Activated CD8-positive, alpha-beta memory T cell treated with anti-CD3 and anti-CD28 coated beads, Interleukin-2, amount 50 U/mL, for 24 hours (primary cell): ENCODE measurements around the gene TRAPPC2B.

Experiments used
- DNase-seq: peaks from one replicate; pipeline ENCODE4 v3.0.0-alpha.2; 2020; ENCODE audit errors: extremely low read depth

The TRAPPC2B gene

DNA sequence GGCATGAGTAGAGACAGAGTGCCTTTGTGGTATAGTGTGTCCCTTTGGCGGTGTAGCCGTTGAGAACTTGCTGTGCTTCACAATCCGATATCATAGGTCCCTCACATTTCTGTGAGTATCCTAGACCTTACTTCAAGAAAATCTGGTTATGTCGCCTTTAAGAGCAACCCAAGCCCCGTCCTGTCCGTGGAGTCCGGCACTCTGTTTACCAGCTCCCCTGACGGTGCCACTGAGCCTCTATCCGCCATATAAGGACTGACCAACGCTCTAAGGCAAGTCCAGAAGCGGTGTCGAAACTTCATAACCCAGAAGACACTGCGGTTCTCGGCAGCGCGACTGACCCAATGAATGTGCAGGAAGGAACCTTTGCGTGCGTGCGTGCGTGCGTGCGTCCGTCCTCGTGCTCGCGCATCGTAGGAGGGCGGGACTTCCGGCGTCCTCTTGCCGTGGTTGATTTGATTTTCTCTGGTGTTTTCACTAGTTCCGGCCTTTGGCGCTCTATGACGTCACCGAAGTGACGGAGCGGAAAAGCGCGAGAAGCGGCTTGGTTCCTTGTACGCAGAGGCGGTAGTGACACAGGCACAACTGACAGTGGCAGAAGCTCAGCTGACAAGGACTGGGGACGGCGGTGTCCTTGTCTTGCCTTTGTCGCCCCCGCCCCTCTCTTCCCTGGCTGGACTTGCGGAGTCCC lies at the start of gene TRAPPC2B, which contains the start of gene ZNF547:
TRAPPC2B (plus strand) TSS at position 555 of the 691 bp plus-strand sequence. CDS start 1,283 bp downstream, outside the sequence.
ZNF547 (plus strand) TSS at position 555 of the 691 bp plus-strand sequence. CDS start 5,005 bp downstream, outside the sequence.
- peak; percentile 94 for DNase-seq

DNA sequence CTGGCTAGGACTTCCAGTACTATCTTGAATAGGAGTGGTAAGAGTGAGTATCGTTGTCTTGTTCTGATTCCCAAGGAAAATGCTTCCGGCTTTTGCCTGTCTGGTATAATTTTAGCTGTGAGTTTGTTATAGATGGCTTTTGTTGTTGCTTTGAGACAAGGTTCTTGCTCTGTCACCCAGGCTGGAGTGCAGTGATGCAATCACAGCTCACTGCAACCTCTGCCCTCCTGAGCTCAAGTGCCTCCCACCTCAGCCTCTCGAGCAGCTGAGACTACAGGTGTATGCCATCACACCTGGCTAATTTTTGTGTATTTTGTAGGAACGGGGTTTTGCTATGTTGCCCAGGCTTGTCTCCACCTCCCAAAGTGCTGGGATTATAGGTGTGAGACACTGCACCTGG lies 49.2 kb upstream of the TRAPPC2B start:
- no peak for DNase-seq

DNA sequence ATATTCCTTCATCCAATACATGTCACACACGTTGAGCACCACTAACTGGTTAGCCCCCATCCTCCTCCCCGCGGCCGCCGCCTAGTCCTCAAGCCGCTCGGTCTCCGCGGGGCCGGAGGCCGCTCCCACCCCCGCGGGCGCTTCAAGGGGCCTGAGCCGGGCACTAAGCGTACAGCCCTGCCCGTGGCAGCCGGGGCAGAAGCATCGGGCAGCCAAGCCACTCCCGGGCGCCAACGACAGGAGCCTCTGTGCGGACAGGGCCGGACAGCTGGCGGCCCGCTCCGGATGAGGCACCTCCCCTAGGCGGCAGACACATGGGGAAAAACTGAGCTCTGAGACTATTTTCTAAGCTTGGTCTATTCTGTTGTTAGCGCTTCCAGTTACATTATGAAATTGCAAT lies 45.8 kb upstream of the TRAPPC2B start:
- no peak for DNase-seq

DNA sequence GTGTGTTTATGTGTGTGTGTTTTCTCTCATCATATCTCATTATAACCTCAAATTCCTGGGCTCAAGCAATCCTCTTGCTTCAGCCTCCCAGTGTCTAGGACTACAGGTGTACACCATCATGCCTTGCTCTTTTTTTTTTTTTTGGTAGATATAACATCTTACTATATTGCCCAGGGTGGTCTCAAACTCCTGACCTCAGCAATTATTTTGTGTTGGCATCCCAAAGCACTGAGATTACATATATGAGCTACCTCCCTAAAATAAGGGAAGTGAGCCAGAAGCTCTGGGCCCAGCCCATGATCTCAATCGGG lies 43.5 kb upstream of the TRAPPC2B start:
- DNase-seq = no peak

DNA sequence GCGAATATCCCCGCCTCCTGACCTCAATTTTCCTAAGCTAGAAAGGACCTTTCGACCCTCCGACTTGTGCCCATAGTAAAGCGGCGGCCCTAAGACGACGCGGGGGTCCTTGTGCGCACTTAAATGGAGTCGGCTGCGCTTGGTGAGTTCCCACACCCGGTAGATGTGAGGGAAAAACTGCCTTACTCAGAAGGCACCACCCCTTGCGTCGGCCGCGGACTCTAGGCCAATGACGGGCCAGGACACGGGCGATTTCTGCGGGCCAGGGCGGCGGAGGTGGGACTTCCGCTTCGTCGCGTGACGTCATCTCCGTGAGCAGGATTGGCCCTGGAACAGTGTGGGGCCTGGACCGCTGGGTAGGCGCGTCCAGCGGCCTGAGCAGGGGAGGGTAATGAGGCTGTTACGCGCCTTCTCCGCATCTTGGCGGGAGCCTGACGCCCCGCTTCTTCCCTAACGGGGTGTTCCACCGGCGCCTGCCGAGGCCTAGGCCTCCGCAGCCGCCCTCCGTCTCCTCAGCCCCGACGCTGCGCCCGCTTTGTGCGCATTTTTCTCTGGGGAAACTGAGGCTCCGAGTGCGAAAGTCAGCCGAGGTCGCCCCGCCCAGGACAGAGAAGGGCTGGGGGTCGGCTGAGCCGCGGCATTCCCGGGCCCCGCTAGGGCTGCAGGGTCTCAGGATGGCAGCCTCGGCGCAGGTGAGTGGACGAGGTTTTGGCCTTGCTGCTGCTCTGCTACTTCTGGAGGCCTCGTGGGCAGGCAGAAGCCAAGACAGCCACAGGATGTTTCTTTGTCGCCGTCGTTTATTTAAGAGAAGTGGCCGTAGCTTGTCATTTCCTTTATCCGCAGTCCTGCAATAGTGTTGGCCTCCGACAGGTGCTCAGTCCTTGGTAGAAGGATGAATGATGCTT lies 42.9 kb upstream of the TRAPPC2B start, which contains the start of gene ZNF543:
ZNF543 (plus strand) TSS at position 293 of the 905 bp plus-strand sequence; CDS start at position 675, 382 bp downstream.
- peak; percentile 85 for DNase-seq

DNA sequence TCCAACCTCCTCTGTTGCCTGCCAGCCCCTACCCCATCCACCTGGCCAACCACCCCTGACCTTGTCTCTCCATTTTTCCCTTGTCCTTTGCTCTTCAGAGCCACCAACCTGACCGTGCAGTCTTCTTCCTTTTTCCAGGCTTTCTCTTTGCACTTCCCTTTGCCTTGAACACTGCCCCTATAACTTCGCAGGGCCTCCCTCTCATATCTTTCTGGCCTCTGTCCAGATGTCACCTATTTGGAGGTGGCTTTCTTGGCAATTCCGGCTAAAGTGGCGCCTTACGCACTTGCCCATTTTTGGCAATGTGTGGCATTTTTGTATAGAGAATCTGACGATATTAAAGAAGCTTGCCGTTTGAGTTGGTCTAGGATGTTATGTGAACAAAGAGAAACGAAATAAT lies 42.2 kb upstream of the TRAPPC2B start:
- no peak for DNase-seq

DNA sequence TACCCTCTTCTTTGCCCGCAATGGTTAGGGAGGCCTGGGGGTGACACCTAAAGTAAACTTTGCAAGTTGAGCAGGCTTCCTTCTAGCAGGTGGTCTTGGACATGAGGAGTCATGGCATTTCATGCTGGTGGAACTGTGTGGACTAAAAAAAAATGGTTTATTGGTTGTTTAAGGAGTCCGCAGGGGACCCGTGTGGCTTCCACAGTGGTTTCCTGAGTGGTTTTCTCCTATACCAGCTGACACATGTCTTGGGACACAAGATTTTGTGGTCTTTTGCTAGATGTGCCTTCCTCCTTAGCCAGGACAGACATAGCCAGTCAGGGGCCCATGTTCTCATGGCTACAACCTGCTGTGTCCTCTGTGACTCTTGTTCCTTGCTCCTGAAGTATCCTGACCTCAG lies 41.6 kb upstream of the TRAPPC2B start:
- no peak for DNase-seq

DNA sequence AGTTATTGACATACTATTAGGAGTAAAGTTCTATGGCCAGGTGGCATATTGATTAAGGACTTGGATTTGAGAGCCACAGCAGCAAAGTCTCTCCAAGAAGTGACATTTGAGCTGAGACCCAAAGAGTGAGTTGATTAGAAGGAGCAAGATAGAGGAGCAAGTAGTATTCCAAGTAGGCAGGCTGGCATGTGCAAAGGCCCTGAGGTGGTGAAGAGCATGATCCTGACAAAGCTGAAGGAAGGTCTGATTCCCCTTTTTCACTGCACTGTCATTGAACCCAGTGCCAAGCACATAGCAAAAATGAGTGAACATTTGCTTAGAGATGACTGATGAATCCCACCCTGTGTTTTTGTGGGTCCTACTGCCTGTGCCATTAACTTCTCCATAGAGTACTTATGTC lies 38.4 kb upstream of the TRAPPC2B start:
- no peak for DNase-seq

DNA sequence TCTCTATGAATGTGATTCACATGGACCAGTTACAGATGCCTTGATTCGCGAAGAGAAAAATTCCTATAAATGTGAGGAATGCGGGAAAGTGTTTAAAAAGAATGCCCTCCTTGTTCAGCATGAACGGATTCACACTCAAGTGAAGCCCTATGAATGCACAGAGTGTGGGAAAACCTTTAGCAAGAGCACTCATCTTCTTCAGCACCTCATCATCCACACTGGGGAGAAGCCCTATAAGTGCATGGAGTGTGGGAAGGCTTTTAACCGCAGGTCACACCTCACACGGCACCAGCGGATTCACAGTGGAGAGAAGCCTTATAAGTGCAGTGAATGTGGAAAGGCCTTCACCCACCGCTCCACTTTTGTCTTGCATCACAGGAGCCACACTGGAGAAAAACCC lies 35.4 kb upstream of the TRAPPC2B start:
- DNase-seq = no peak

DNA sequence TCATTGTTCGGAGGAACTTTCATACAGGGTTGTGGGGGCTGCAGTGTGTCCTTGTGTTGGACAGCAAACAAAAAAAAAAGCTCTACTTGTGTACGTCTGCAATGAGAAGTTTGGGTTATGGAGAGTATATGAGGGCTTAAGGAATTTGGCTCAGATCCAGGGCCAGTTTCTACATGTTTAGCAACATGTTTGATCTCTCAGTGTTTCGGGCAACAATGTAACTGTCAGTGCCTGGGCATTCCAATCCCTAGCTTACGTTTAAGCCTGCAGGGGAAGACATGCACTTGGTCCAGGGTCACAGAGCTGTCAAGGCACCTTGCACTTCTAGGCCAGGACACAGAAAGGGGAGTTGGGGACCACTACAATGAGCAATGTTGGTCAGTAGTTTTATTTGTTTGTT lies 29.2 kb upstream of the TRAPPC2B start:
- DNase-seq = no peak

DNA sequence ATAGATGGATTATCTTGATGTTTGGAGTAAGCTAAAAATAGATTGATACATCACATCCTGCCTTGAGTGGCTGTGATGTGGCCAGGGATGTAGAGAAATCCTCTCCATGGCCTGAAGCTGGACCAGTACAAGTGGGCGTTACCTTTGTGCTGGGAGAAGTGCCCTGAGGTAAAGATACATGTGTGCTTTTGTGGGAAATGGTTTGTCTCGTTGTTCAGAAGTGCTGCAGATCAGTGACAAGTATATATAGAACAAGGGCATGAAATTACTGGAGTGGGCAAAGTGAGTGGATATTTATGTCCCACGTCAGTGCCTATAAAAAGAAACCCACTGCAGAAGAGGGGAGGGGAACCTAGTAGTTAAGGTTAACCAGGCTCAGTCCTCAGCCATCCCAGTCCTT lies 24.5 kb upstream of the TRAPPC2B start:
- no peak for DNase-seq

DNA sequence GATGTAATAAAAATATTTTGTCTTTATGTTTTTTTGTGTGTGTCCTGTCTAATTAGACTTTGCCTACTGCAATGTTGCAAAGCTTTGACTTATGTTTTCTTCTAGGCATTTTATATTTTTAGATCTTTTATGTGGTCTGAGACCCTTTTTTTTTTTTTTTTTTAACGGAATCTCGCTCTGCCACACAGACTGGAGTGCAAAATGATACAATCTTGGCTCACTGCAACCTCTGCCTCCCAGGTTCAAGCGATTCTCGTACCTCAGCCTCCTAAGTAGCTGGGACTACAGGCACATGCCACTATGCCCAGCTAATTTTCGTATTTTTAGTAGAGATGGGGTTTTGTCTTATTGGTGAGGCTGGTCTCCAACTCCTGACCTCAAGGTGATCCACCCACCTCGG lies 20.8 kb upstream of the TRAPPC2B start:
- DNase-seq = no peak

DNA sequence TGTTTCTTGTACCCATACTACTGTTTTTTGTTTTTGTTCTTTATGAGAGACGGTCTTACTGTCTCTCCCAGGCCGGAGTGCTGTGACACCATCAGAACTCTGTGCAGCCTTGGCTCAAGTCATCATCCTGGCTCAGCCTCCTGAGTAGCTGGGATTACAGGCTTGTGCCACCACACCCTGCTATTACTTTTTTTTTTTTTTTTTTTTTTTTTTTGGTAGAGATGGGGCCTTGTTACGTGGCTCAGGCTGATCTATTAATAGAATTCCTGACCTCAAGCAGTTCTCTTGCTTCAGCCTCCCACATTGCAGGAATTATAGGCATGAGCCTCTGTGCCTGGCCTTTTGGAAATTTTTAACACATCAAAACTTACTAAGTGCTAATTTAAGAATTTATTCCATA lies 15.2 kb upstream of the TRAPPC2B start:
- no peak for DNase-seq

DNA sequence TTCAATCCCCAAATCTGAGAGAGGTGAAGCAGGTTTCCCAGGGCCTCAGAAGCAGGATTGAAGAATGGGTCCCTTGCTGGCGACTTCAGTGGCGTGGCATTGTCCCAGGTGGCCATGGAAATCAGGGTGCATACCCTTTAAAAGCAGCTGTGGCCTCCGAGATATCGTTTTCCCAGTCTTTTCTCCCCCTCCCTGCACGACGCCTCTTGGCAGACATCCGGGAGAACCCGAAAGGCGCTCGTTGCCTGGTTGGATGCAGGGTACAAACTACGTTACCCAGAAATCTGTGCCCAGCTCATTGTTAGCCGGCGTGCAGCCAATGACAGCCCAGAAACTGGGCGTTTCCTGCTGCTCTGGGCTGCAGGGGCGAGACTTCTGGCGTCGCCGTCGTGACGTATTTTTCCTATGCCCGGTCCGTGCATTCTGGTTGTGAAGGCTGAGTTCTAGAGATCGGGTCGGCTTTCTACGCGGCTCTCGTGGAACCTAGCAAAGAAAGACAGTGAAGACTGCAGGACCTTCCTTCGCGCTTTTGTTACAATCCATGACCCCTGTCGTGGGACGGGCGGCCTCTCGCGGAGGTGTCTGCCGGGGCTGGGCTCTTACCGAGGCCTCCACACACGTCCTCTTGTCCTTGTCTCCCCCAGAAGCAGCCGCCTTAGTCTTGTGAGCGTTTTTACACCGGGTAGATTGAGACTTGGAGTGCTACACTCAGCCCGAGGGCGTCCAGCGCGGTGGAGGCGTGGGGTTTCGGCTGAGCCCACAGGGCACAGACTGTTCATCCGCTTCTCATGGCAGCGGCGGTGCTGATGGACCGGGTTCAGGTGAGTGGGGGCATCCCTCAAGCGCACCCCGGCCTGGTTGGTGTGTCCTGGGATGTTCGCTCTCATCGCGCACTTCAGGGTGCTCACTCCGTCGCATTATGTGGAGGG lies 12.2 kb upstream of the TRAPPC2B start, which contains the start of gene ZNF304:
ZNF304 (plus strand) TSS at position 395 of the 929 bp plus-strand sequence; CDS start at position 789, 394 bp downstream.
- DNase-seq = peak; percentile 65

DNA sequence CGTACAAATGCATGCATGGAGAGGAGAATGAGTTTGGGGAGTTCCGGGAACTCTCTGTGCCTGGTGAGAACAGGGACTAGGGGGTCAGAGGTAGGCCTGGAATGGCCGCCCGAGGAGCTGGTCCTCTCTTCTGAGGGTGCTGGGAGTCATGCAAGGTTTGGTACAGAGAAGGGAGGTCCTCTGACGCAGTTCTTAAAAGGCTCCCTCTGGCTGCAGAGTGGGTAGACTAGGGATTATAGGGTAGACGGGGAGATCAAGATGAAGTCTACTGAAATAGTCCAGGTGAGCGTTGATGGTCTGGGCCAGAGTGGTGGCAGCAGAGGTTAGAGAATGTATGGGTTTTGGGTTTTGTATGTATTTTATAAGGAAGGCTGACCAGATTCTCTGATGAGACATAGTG lies 11.5 kb upstream of the TRAPPC2B start:
- no peak for DNase-seq

DNA sequence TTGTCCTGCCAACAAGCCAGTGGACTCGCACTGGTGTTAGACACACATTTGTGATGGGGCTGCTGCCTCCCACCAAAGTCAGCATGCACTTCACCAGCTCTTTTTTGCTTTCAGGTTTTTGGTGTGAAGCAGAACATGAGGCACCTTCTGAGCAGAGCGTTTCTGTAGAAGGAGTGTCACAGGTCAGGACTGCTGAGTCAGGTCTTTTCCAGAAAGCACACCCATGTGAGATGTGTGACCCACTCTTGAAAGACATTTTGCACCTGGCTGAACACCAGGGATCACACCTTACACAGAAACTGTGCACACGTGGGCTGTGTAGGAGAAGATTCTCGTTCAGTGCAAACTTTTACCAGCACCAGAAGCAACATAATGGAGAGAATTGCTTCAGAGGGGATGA lies 7.4 kb upstream of the TRAPPC2B start:
- DNase-seq = no peak

DNA sequence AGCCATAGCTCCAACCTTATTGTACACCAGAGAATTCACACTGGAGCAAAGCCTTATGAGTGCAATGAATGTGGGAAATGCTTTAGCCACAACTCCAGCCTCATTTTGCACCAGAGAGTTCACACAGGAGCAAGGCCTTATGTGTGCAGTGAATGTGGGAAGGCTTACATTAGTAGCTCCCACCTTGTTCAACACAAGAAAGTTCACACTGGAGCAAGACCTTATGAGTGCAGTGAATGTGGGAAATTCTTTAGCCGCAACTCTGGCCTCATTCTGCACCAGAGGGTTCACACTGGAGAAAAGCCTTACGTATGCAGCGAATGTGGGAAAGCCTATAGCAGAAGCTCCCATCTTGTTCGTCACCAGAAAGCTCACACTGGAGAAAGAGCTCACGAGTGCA lies 5.9 kb upstream of the TRAPPC2B start:
- no peak for DNase-seq

DNA sequence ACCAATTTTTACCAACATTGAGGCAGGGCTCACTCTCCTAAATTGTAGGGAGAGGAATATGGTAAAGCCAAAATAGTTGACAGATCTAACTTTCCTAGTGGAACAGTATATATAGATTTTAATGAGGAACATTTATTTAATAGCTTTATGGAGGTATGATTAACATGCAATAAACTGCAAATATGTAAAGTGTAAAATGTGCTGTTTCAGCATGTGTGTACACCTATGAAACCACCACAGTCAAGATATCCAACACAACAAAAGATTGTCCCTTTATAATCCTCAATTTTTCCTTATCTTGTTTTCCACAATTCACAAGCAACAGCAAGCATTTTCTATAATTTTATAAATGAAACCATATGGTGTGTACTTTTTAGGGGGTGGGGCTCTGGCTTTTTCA lies 4.1 kb upstream of the TRAPPC2B start:
- no peak for DNase-seq

DNA sequence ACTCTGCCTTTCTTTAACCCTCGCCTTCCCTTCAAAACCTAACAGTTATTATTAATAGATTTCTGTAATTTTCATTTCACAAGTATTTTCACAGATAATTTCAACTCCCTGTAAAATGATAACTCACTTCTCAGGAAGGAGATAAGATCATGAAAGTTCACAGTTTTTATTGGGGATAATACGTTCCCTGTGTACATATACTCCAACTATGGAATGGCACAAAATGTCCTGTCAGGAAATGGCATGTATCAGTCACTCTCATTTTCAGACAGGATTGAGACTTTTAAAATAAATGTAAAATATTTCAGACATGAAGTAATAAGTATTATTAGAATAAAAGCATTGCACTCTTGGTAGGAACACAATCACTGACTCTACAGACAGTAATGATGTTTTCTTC lies 932 bp upstream of the TRAPPC2B start:
- DNase-seq = no peak

DNA sequence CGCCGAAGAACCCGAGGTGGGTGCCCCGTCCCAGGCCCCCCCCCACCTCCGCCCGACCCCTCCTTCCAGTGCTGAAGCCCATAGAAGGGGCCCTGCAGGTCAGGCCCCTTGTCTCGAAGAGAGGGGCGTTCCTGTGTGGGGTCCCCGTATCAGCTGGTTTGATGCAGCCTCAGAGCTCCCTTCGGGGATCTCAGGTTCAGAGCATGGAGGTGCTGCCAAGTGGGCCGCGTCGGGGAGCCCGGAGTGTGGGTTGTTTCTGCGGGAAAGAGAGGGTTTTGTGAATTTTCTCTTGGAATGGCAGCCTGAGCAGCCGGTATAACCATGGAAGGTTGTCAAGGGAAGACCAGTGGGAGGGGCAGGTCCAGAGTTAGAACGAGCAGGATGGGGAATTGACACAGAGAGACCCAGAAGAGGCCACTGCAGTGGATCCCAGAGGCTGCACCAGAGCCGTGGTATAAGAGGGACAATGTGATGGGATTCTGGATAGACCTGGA lies 384 bp downstream of the TRAPPC2B start:
- no peak for DNase-seq

DNA sequence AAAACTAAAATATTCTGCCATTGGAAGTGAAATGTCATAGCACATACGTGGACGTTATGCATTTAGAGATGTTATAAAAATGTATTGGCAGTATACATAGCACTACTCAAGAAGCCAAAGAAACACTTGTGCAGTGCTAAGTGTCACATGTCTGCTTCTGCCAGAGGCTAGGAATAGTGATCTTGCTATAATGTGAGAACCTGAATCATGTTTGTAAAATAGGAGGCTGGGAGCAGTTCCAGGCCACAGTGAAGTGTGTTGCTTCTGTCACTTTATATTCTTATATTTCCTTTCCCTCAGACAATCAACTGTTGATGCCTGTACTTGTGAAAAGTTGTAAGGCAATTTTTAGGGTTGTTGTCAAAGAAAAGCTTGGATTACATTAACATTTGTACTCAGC lies 3.4 kb downstream of the TRAPPC2B start:
- no peak for DNase-seq

DNA sequence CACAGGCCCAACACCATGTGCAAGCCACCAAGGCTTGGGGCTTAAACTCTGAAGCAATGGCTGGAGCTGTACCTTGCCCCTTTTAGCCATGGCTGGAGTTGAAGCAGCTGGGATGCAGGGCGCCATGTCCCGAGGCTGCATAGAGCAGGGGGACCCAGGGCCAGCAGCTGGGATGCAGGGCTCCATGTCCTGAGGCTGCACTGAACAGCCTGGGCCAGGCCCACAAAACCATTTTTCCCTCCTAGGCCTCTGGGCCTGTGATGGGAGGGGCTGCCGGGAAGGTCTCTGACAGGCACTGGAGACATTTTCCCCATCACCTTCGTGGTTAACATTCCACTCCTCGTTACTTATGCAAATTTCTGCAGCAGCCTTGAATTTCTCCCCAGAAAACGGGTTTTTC lies 10.8 kb downstream of the TRAPPC2B start:
- no peak for DNase-seq
